AML-193 (cell line): Measurements from ENCODE around the gene EIF5B.

ENCODE experiments used
- DNase-seq, 2 experiments: peaks; one replicate each; lab custom pipeline; 2025; lab: John Stamatoyannopoulos, UW

EIF5B gene

DNA sequence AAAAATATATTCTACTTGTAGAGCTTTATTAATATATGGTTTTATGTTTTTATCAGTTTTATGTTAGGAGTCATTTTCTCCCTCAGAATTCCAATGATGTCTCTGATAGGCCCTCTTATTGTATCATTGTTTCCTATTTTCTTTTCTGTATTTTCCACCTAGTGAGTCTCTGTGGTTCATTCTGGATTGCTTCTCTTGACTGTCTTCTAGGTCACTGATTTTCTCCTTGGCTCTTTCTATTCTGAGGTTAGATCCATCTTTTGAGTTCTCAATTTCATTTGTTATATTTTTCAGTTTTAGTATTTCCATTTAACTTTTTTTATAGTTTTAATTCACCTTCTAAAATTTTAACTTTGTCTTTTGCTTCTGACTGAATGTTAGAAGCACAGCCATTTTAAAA is 37.6 kb downstream of the EIF5B start:
- DNase-seq = no peak

DNA sequence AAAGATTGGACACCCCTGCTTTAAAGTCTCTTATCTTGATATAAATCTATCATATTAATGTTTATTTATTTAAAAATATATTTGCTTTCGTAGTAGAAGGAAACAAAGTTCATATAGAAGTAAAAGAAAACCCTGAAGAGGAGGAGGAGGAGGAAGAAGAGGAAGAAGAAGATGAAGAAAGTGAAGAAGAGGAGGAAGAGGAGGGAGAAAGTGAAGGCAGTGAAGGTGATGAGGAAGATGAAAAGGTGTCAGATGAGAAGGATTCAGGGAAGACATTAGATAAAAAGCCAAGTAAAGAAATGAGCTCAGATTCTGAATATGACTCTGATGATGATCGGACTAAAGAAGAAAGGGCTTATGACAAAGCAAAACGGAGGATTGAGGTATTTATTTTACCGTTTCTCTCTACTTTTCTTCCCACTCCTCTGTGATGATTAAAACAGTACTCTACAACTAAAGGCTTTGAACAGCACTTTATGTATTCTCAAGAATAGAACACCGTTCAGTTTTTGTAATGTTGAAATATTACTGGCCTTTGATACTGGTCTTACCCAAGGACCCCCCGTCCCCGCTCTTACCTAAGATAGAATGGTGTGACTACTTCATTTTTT is 39.2 kb downstream of the EIF5B start:
- DNase-seq = no peak

DNA sequence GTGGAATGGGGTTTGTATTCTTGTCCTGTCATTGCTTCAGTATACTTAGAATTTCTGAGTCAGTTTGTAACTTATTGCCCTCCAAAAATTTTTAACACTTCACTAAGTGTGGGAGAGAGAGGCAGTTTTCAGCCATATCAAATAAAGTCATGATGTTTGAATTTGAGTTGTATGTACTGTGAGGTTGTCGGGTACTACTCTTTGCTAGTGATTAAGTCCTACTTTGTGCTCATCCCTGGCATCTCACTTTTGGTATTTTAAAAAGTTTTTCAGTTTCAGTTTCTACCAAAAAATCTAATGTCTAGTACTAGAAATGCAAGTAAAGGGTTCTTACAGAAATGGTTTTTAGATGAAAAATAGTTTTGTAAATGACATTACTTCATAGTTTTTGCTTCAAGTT is 40.7 kb downstream of the EIF5B start:
- DNase-seq = no peak

DNA sequence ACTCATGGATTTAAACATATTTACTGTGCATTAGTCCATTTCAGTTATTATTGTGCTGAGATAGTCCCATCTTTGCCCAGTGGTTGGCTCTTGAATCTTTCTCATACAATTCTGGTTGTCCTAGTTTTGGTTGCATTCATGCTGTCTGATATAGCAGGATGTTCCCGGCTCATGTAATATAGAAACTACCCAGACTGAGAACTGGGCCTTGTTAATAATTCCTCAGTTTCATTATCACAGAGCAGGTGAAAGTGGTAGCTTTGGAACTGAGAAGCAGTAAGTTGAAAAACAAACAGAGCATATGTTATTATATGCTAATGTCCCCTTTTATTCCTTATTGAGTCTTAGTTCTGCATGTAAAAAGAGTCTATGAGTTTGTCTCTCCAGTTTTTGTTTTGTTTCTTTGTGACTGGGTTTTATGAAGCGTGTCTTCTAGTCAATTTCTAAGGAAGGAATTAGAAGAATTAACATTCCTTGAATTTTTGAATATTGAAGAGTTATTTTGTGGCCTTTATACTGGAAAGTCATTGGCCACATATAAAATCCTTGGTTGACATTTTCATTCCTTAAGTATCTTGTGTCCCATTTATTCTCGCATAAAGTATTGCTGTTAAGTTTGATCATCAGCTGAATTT is 43.3 kb downstream of the EIF5B start:
- no peak for DNase-seq

DNA sequence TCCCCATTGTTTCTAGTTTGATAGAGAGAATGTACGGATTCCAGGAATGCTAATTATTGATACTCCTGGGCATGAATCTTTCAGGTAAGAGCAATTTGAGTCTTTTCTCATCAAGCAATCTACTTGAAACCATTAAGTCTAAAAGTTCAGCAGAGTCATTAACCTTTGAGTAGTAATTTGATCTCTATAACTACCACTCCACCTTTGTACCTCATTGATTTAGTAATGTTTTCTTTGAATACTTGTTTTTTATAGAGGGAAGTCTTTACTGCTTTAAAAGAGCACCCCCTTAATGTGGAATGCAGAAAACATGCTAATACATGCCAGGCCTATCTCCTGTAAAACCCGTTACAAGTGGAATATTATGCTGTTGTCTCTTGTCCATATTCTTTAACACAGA is 45.0 kb downstream of the EIF5B start:
- no peak for DNase-seq

DNA sequence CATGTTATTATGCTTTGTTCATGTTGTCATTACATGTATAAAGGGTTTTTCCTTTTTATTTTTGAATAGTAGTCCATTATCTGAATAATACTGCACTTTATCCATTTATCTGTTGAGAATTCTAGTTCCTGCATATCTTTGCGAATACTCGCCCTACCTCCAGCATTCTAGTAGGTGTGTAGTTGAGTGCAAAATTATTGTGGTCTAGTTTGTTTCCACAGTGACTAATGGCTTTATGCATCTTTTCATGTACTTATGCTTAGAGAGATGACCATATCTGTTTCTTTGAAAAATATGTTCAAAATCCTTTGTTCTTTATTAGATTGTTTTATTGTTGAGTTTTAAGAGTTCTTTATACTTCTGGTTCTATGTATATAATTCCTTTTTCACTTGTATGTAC is 48.8 kb downstream of the EIF5B start:
- DNase-seq = no peak

DNA sequence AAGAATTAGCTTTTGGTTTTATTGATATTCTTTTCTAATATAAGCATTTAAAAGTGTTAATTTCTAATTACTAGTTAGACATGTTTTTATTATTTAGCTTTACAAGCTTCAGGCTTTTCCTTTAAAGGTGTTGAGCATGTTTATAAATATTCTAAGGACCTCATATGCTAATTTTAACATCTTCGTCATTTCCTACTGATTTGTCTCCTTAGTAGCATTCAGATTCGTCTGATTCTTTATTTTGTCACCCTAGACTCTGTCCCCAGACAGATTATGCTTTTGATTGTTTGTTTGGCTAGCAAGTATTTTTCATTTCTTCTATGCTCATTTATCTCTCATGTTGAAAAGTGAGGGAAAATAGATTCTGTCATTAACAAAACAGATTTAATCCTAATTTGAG is 51.7 kb downstream of the EIF5B start:
- no peak for DNase-seq

DNA sequence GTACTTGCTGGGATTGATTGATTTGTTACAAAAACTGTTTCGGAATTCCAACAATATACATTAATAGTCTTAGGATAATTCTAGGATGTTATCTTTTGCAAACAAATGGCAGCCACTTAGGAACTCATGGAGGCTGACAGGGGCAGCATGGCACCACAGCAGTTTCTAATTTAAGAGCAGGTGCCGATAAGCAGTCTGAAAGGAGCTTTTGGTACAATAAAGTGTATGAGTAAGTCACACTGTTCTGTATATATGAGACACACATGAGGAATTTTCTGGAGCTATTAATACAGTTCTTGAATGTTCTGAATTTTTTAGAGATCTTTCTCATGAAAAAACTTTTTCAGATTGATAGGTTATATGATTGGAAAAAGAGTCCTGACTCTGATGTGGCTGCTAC is 52.2 kb downstream of the EIF5B start:
- DNase-seq = no peak

DNA sequence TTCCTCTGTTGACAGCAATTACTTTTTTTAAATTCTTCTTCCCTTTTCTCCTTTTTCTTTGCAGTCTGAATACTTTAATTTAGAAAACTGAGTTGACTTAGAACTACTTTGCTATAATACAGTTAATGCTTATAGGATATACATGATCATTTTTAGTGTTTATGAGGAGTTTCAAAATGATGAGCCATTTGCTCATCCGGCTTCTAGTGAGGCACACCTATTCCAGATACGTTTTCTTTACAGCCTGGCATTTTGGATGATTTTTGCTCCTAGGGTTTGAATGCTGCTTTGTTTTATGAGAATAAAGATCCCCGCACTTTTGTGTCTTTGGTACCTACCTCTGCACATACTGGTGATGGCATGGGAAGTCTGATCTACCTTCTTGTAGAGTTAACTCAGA is 52.8 kb downstream of the EIF5B start:
- no peak for DNase-seq

DNA sequence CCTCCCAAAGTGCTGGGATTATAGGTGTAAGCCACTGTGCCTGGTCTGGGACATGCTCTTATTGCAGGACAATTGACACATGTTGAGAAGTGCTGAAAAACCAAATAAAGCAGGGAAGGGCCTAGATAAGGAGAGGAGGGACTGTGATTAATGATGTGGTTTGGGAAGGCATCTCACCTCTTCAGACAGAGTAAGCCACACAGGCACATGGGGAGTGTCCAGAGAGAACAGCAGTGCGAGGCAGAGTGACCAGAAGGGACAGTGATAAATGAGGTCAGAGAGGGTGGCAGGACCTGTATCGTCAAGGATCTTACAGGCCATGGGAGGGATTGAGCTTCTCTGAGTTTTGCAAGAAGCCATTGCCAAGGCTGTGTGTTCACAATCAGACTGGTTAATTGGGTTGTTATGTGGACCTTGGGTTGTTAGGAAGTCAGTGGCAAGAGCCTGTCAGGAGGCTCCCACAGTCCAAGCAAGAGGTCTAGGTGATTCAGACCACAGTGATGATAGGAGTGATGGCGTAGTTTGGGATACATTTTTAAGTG is 58.5 kb downstream of the EIF5B start:
- no peak for DNase-seq

DNA sequence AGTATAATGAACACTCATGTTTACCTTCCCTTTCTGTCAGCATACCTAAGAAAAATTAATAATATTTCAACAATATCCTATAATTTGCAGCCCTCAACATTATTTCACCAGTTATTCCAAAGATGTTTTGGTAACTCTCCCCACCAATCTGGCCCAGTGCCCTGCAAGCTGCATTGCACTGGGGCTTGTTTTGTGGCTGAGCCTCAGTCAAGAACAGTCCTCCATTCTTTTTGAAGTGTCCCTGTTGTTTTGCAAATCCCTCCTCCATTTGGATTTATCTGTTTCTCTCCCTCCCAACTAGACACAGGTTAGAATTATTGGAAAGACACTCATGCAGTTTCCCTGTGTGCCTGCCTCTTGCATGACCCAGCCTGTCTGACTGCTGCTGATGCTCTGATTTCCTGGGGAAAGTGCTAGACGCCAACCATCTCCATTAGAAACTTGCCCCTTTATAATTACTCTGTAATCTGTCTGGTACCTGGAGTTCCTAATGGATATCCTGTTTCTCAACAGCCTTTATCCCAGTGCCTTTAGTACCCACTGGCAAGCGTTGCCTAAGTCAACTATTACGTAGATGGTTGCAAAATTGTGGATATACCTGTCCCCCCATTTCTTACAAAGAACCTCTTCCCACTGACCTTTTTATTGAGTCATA is 60.2 kb downstream of the EIF5B start:
- DNase-seq = peak in 1 of 2 experiments; percentile 1

DNA sequence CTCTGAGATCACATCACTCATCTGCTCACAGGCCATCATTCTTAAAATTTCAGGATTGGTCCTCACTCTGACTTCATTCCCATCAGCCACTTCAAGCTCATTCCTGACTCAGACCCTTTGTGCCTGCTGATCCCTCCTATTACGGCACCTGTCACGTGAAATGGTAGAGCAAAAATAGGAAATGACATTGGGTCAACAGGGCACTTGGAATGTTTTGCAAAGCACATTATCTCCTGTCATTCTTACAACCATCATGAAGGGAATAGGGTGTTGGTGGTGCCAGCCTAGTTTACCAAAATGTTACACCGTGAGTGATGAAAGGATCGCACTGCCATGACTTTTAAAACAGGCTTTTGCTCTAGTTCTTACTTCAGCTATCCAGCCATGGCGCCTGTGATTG is 61.1 kb downstream of the EIF5B start:
- no peak for DNase-seq

DNA sequence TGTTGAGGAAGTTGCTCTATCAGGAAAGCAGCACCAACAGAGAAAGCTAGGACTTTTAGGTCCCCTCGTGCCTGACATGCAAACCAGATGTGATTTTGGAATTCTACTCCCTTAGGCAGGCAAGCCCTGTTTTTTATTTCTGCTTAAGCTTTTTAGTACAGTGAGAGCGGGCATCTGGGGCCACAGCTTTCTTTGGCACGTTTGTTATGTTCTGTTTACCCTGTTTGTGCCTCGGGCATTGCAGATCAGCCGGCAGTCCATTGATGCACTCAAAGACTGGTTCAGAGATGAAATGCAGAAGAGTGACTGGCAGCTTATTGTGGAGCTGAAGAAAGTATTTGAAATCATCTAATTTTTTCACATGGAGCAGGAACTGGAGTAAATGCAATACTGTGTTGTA is 61.9 kb downstream of the EIF5B start:
- no peak for DNase-seq

DNA sequence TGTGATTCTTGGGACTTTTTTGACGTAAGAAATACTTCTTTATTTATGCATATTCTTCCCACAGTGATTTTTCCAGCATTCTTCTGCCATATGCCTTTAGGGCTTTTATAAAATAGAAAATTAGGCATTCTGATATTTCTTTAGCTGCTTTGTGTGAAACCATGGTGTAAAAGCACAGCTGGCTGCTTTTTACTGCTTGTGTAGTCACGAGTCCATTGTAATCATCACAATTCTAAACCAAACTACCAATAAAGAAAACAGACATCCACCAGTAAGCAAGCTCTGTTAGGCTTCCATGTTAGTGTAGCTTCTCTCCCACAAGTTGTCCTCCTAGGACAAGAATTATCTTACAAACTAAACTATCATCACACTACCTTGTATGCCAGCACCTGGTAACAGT is 62.6 kb downstream of the EIF5B start:
- DNase-seq = no peak

DNA sequence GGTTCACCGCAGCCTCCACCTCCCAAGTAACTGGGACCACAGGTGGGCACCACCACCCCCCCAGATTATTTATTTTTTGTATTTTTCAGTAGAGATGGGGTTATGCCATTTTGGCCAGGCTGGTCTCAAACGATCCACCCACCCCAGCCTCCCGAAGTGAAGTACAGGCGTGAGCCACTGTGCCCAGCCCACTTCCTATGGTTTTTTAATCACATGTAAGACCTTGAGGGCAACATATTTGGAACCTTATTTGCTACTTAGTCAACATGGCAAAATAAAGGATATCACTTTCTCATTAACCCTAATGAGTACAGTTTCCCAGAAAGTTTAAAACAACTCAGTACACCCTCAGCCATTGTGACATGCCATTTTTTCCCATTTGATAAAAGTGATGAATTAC is 64.7 kb downstream of the EIF5B start:
- no peak for DNase-seq

DNA sequence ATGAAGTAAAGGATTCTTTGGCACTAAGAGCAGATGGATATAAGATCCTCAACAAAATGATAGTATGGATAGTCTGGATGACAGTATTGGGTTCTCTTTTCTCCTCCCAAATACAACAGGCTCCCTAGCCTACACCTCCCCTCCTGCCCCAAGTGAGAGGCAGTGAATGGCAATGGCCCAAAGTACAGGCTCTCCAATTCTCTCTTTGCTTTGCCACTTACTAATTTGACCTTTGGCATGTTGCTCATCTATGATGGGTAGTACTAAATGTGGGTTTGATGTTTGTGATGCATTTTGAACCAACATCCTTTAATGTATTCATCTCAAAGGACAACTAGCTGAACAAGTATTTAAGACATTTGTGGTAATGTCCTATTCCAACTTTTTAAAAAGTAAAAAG is 65.9 kb downstream of the EIF5B start:
- no peak for DNase-seq

DNA sequence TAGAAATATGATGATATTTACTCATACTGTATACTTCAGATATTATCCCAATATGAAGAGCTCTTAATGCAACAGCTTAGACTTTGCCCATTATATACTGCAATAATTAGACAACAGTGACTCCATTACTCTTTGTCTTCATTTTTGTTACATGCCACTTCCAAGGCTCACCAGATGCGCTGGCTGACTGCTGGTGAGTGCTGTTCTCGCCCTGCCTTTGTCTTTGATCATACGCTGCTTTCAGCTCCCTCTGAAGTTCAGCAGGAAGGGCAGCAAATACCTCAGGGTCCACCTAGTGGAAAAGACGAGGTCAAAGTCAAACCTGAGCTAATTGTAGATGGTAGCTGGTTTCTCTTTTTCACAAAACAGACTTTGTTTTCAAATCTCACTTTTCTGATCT is 66.3 kb downstream of the EIF5B start:
- no peak for DNase-seq

DNA sequence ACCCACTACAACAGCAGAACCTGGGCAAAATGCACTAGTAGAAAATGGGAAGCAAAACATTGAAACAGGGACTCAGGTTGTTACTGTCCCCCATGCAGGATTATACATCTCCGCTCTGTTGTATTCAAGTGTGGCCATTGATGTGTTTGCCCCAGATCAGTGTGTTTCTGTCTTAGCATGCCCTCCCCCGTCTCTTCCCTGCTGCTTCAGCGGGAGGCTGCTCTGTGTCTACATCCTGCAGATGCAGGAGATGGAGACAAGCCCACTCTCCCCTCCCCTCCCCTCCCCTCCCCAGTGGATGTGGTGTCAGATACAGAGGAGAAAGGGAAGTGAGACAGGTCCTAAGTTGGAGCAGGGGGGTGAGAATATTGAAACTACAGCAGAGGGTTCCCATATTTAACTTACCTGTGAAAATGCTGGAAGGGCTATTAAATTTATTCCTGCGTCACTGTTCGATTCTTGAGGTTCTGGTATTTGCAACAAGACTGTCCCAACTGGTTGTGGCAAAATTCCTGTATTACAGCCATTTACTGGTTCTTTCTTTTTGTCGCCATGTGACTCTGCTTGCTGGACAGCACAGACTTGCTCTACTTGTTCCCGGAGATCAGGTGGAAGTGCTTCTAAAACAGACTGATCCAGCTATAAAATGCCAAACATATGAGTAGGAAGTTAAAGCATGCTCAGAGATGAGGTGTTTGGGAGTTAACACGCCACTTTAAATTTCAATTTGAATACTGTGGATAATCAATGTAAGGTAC is 67.0 kb downstream of the EIF5B start:
- DNase-seq = no peak

DNA sequence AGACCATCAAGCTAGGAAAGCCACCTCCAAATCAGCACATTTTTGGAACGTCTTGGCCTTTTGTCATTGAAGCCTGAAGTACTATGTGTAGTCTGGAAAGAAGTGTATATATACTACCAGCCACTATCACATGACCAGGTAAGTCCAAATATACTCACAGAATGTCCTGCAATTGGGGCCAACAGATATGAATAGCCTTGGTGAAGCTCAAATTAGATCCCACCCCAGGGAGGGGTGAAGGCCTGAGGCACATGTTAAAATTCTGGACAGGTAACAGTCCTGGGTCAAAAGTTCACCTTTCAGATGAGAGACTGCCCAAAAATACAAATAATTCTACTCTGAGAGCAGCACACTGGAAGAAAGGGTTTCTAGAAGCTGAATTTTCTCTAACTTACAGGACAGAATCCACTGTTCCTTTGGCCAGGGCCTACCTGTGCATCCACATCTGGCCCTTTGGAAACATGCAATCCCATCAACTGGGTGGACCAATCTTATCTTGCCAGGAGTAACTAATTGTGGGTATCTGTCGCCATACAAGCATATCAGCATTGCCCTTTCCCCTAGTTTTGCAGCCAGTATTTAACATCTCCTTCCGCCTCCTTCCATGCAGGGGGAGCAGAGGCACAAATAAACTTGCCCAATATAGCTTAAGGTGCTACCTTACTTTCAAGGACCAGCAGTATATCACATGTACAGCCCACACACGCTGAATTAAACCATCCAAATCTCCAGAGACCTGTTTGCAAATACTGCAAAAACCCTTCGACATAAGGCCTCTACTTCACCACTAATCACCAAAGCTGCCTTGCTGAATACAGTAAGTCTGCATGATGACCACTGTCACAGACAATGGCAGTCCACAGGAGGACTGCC is 67.8 kb downstream of the EIF5B start:
- no peak for DNase-seq

DNA sequence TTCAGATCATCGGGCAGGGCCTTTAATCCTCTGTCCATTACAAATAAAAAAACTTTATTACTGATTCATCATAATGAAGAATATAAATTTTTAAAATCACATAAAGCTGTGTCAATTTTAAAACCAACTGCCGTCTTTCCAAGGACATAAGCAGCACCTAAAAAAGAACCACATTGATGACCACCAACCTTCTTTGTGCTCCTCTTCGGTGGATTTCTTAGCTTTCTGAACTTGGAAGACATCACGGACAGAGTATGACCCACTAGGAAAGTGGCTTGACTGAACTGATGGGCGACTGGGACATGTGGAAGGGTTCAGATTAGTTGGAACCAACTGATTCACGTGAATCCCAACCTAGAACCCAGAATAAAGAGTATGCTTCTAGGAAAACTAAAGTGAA is 68.9 kb downstream of the EIF5B start:
- DNase-seq = no peak

DNA sequence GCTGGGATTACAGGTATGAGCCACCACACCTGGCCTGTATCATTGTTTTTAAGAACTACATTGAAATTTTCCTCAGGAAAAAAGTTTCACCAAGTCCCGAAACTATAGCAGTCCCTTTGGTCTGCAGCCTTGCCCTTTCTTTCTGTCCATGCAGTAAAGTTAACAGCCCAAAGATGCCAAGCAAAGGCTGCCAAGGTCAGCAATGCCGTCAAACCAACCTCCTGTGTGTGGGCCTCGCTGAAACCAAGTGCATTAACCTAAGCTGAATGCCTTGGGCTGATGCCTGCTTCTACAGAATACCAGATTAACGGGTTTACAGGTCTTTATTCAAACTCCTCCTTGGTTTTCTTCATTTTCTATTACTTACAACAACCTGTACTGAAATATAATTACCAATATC is 73.1 kb downstream of the EIF5B start:
- no peak for DNase-seq

DNA sequence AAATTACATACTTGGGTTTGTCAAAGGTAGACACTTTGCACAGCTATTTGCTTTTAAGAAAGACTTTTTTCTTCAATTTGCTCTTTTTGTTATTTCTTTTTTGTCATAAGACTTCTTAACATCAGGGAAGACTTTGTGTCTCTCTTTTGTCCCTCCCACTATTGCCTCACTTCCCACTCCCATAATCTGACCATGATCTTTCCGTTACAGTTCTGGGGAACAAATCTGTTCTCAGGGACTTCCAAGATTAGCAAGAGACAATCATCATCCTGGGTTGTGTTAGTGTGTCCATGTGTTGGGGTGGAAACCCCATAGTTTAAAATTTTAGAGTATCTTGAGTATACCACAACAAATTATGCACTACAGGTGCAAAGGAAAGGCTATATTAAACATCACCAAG is 77.4 kb downstream of the EIF5B start:
- DNase-seq = no peak
